NCI-H510A (cell line): Measurements from ENCODE around the gene CYP8B1.

Experiments
- DNase-seq: peaks from one replicate; lab custom pipeline; 2025; lab: John Stamatoyannopoulos, UW

The CYP8B1 gene

GRCh38 chr3:42823351-42823750 is 52.3 kb downstream of the CYP8B1 start:
- DNase-seq = peak; percentile 63

- no peak for DNase-seq
These were observed 52.9 kb downstream of the CYP8B1 start for GRCh38 chr3:42822828-42823227.
